Thyroid gland (tissue), 4 donors: ENCODE data around the gene CIB1. TPM values are rescaled to one million over a fixed set of nuclear protein-coding genes. Genes with fewer than 3 reads are reported as not detected.

Source experiments
- DNase-seq, 2 donors: peaks; one replicate each; pipeline ENCODE4 v3.0.0-alpha.2; 2019
- H3K27ac ChIP-seq, 3 donors: fragments of 200-600 bp; sonication (generic); 1 replicate in 2 of 3; 2 replicates in 1 of 3; pipeline ENCODE4 v1.5.1; 2016 to 2019; ENCODE audit warnings: mild to moderate bottlenecking in 1 of 3, moderate library complexity in 1 of 3
- H3K27me3 ChIP-seq: fragments of 200-600 bp; sonication (generic); one replicate; pipeline ENCODE4 v1.5.1; 2019
- H3K36me3 ChIP-seq, 2 donors: fragments of 200-600 bp; sonication (generic); one replicate each; pipeline ENCODE4 v1.5.1; 2016 to 2019
- H3K4me1 ChIP-seq, 2 donors: fragments of 200-600 bp; sonication (generic); one replicate each; pipeline ENCODE4 v1.5.1; 2017 to 2019
- H3K4me3 ChIP-seq, 3 donors: fragments of 200-600 bp; sonication (generic); replicated peaks in 1 of 3; 1 replicate in 2 of 3; 2 replicates in 1 of 3; pipeline ENCODE4 v1.5.1; 2016; ENCODE audit warnings: mild to moderate bottlenecking in 1 of 3
- H3K9me3 ChIP-seq: fragments of 200-600 bp; sonication (generic); one replicate; pipeline ENCODE4 v1.5.1; 2017
- POLR2A ChIP-seq, 2 donors: fragments of 450-650 bp; IDR thresholded peaks; one replicate each; pipeline ENCODE4 v1.6.1; 2017; ENCODE audit warnings: antibody characterized with exemption in 2 of 2, mild to moderate bottlenecking in 2 of 2, moderate library complexity in 1 of 2
- whole genome bisulfite sequencing, 2 donors: methylation state at CpG; one replicate each; pipeline ENCODE4 v1.1.5; 2017; 5-methylcytosine and 5-hydroxymethylcytosine counted together
- intact Hi-C: fragments of 100-400 bp; cut with DNase I; formaldehyde crosslinking; loops from one replicate; pipeline ENCODE4 v1.15.1; 2023
- total RNA-seq, 4 donors: library from RNA; depleted of rRNA; stranded (reverse); fragments of >200 nt; gene quantifications; one replicate each; pipeline ENCODE4 v1.2.3, GENCODE V29; 2016
- TF ChIP-seq, protein P1 (sequence below), 6 experiments: fragments of 200-600 bp in 3 of 6; fragments of 450-650 bp in 3 of 6; sonication (generic) in 3 of 6; IDR thresholded peaks; one replicate each; pipeline ENCODE4 v1.5.1; 2016 to 2019; ENCODE audit warnings: antibody characterized with exemption in 6 of 6, mild to moderate bottlenecking in 2 of 6, inconsistent platforms in 1 of 6, moderate library complexity in 1 of 6

The CIB1 gene
- total RNA-seq, 4 donors from 2014 or later, result 24.3 to 90.0 (median 30.8) TPM

DNA sequence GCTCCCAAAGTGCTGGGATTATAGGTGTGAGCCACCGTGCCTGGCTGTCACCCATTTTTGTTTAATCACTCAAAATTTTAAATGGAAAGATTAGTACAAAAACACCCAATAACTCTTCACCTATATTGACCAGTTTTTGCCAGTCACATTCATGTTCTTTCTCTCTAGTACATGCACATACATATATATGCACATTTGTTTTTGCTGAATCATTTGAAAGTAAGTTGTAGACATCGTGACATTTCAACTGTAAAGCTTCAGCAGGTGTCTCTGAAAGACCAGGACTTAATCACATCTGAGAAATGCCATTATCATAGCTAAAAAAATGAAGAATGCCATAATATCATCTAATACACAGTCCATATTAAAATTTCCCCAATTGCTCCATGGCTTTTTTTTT lies 39.1 kb downstream of the CIB1 start:
- TF ChIP-seq, protein P1, sequence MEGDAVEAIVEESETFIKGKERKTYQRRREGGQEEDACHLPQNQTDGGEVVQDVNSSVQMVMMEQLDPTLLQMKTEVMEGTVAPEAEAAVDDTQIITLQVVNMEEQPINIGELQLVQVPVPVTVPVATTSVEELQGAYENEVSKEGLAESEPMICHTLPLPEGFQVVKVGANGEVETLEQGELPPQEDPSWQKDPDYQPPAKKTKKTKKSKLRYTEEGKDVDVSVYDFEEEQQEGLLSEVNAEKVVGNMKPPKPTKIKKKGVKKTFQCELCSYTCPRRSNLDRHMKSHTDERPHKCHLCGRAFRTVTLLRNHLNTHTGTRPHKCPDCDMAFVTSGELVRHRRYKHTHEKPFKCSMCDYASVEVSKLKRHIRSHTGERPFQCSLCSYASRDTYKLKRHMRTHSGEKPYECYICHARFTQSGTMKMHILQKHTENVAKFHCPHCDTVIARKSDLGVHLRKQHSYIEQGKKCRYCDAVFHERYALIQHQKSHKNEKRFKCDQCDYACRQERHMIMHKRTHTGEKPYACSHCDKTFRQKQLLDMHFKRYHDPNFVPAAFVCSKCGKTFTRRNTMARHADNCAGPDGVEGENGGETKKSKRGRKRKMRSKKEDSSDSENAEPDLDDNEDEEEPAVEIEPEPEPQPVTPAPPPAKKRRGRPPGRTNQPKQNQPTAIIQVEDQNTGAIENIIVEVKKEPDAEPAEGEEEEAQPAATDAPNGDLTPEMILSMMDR (IDR thresholded peaks at IDR 0.05), result no peak
- no peak for TF ChIP-seq POLR2A (IDR thresholded peaks at IDR 0.05)
- Histone ChIP-seq H3K4me1 (peaks cover 42 to 50% of the 10 kb centered on the region in 2 donors), H3K36me3 (no peaks in the 10 kb centered on the region), H3K27me3 (no peaks in the 10 kb centered on the region), H3K4me3 (no peak overlapping the region), H3K27ac (peak overlapping the region in 1 of 3 donors; percentile 80), H3K9me3 (no peaks in the 10 kb centered on the region)
- DNase-seq, result no peak
- intact Hi-C loops, result no loop called here
- 92% methylated on average over 2 of the region's 2 CpGs for WGBS, 2 donors

DNA sequence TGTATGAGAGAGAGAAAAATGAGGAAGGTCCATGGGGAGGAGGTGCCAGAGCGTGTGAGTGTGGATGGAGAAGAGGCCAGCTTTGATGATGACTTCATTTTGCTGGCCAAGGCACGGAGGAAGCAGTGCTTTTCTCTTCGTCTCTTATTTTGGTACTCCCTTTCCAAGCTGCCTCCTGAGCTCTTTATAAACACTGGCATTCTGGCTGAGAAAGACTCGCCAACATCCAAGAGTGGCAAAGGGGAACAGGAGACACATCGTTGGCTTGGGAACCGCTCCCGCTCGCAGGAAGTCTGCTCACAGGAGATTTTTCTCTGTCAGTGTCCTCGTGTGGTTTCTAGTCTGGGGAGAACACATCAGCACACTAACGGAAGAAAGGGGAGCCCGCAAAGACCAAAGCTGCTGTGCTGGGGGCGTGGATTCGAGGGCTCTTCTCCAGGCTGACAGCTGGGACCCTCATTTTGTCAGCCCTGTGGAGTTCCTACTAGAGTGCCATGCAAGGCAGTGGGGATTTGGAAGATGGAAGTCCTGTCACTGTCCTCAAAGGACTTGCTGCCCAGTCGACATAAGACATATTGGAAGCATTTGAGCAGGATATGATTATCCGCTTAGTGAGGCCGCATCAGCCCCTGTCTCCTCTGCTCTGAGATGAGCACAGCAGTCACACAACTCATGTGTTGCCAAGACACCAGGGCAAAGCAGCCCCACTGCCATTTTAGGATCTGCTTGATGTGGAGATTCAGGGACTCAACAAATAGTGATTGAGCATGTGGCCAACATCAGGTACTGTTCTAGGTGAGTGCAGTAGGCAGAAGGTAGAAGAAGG lies 40.6 kb downstream of the CIB1 start:
- no peak overlapping the region for H3K4me3 ChIP-seq
- intact Hi-C loops, result no loop called here
- DNase-seq, result peak; percentile 52 to 68
- no peaks in the 10 kb centered on the region for H3K36me3 ChIP-seq
- H3K27me3 ChIP-seq, result no peaks in the 10 kb centered on the region
- H3K4me1 ChIP-seq, result peaks cover 43 to 58% of the 10 kb centered on the region in 2 donors
- TF ChIP-seq POLR2A (IDR thresholded peaks at IDR 0.05), result no peak
- TF ChIP-seq, protein P1 (IDR thresholded peaks at IDR 0.05), result no peak
- H3K9me3 ChIP-seq, result no peaks in the 10 kb centered on the region
- 48 to 62% methylated on average over 16 of the region's 16 CpGs for WGBS, 2 donors
- H3K27ac ChIP-seq, result peak overlapping the region; percentile 73 to 86 (median 80)

DNA sequence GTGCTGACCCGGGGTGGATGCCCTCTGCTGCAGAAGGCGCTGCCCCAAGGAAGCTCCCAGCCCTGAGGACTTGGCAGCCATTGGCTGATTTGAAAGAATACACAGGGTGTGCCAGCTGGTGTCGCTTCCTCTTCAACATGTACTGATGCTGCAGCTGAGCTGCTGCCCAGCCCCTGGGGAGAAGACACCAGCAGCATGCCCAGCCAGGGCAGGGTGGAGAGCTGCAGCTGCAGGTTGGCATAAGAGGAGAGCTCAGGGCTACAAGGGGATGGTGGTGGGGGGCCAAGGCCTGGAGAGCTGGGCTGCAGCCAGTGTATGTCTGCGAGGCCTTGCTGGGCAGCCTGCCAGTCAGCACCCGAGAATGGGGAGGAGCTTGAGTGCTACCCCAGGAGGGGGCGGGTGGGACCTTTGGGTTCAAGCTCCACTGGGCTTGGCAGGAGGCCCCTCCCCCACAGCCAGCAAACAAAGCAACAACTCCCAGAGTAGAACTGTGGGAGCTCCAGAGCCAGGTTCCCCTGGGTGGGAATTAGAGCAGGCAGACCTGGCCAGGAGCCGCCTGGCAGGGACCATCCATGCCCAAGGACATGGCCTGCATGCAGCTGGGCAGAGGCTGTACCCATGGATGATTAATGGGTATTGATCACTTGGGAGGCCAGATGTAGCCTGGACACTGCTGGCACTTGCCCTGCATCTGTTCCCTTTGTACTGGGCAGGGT lies 41.8 kb downstream of the CIB1 start:
- Histone ChIP-seq H3K4me3 (no peak overlapping the region), H3K36me3 (no peaks in the 10 kb centered on the region), H3K9me3 (no peaks in the 10 kb centered on the region), H3K4me1 (peaks cover 46 to 69% of the 10 kb centered on the region in 2 donors), H3K27ac (peak overlapping the region; percentile 73 to 87 (median 86)), H3K27me3 (no peaks in the 10 kb centered on the region)
- intact Hi-C loops, result no loop called here
- TF ChIP-seq POLR2A (IDR thresholded peaks at IDR 0.05), result peak in 1 of 2 donors; percentile 35
- TF ChIP-seq, protein P1 (IDR thresholded peaks at IDR 0.05), result no peak
- WGBS, 2 donors, result 14 to 15% methylated on average over 4 of the region's 7 CpGs
- peak; percentile 99 for DNase-seq

GRCh38 chr15:90191344-90191687 lies 42.4 kb downstream of the CIB1 start:
- Histone ChIP-seq H3K36me3 (no peaks in the 10 kb centered on the region), H3K4me3 (no peak overlapping the region), H3K27me3 (no peaks in the 10 kb centered on the region), H3K9me3 (no peaks in the 10 kb centered on the region), H3K27ac (peak overlapping the region; percentile 34 to 87 (median 86)), H3K4me1 (peaks cover 48 to 75% of the 10 kb centered on the region in 2 donors)
- intact Hi-C loops, result no loop called here
- 30 to 51% methylated on average over 3 of the region's 3 CpGs for WGBS, 2 donors
- DNase-seq, result peak in 1 of 2 donors; percentile 42
- TF ChIP-seq POLR2A (IDR thresholded peaks at IDR 0.05), result no peak
- TF ChIP-seq, protein P1 (IDR thresholded peaks at IDR 0.05), result no peak
